HG02623 (cell line): ENCODE results near the gene KRIT1.

ENCODE experiments used
- ATAC-seq: cut with Tn5 transposase; IDR thresholded peaks from one replicate; pipeline ENCODE4 v1.9.1; 2021; ENCODE audit warnings: moderate library complexity; ENCODE audit not compliant: unreplicated experiment

The KRIT1 gene

GRCh38 chr7:92156990-92157389 is 88.7 kb downstream of the KRIT1 start:
- no peak for ATAC-seq

- ATAC-seq = no peak
These were observed 90.5 kb downstream of the KRIT1 start for GRCh38 chr7:92155108-92155739.

- ATAC-seq = no peak
These were observed 95.2 kb downstream of the KRIT1 start for GRCh38 chr7:92150450-92151017.

GRCh38 chr7:92149736-92150239 is 95.9 kb downstream of the KRIT1 start:
- no peak for ATAC-seq
